Progenitor cell of endocrine pancreas (in vitro differentiated cells): Measurements from ENCODE around the gene NKD1. TPM values are rescaled to one million over a fixed set of nuclear protein-coding genes. Genes with fewer than 3 reads are reported as not detected.

Experiments used
- DNase-seq: peaks from one replicate; pipeline ENCODE4 v3.0.0; 2021; ENCODE audit warnings: low spot score; ENCODE audit not compliant: unreplicated experiment
- H3K27ac Mint-ChIP-seq: 2 replicates; pipeline ENCODE4 v1.8.0; 2021; ENCODE audit warnings: mild to moderate bottlenecking, moderate library complexity, mixed read lengths
- H3K27me3 Mint-ChIP-seq: 2 replicates; pipeline ENCODE4 v1.8.0; 2021; ENCODE audit warnings: mixed read lengths
- H3K36me3 Mint-ChIP-seq: 2 replicates; pipeline ENCODE4 v1.8.0; 2022; ENCODE audit warnings: mixed read lengths; ENCODE audit not compliant: insufficient read depth
- H3K4me1 Mint-ChIP-seq: 2 replicates; pipeline ENCODE4 v1.8.0; 2021; ENCODE audit warnings: low read depth, mixed read lengths
- H3K4me3 Mint-ChIP-seq: 2 replicates; pipeline ENCODE4 v1.8.0; 2021; ENCODE audit warnings: low read depth, mild to moderate bottlenecking, moderate library complexity, mixed read lengths
- H3K9me3 Mint-ChIP-seq: 2 replicates; pipeline ENCODE4 v1.8.0; 2021; ENCODE audit warnings: low read depth, mixed read lengths
- total RNA-seq: library from RNA; stranded (reverse); gene quantifications from 2 replicates; pipeline ENCODE4 v1.2.1, GENCODE V29; 2021
- TF ChIP-seq, protein P1 (sequence below): fragments of 200-600 bp; sonication (generic); IDR thresholded peaks from one replicate; pipeline ENCODE4 v1.5.0; 2021; ENCODE audit warnings: antibody characterized with exemption, mild to moderate bottlenecking; ENCODE audit not compliant: unreplicated experiment

The NKD1 gene
- total RNA-seq, 1 donor from 2014 or later, result 3.0 TPM

GRCh38 chr16:50546125-50546524, 2.1 kb upstream of the NKD1 start:
- no peaks in the 10 kb centered on the region for H3K36me3 Mint-ChIP-seq
- H3K9me3 Mint-ChIP-seq, result no peaks in the 10 kb centered on the region
- no peak overlapping the region for H3K4me3 Mint-ChIP-seq
- H3K4me1 Mint-ChIP-seq, result peaks cover 7% of the 10 kb centered on the region
- TF ChIP-seq, protein P1, sequence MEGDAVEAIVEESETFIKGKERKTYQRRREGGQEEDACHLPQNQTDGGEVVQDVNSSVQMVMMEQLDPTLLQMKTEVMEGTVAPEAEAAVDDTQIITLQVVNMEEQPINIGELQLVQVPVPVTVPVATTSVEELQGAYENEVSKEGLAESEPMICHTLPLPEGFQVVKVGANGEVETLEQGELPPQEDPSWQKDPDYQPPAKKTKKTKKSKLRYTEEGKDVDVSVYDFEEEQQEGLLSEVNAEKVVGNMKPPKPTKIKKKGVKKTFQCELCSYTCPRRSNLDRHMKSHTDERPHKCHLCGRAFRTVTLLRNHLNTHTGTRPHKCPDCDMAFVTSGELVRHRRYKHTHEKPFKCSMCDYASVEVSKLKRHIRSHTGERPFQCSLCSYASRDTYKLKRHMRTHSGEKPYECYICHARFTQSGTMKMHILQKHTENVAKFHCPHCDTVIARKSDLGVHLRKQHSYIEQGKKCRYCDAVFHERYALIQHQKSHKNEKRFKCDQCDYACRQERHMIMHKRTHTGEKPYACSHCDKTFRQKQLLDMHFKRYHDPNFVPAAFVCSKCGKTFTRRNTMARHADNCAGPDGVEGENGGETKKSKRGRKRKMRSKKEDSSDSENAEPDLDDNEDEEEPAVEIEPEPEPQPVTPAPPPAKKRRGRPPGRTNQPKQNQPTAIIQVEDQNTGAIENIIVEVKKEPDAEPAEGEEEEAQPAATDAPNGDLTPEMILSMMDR, result no peak
- H3K27ac Mint-ChIP-seq, result no peak overlapping the region
- DNase-seq, result no peak
- peaks cover 76% of the 10 kb centered on the region for H3K27me3 Mint-ChIP-seq

- peaks cover 65% of the 10 kb centered on the region for H3K27me3 Mint-ChIP-seq
- H3K4me1 Mint-ChIP-seq, result peaks cover 7% of the 10 kb centered on the region
- H3K4me3 Mint-ChIP-seq, result peak overlapping the region; percentile 73
- no peak overlapping the region for H3K27ac Mint-ChIP-seq
- DNase-seq, result peak; percentile 22
- no peaks in the 10 kb centered on the region for H3K36me3 Mint-ChIP-seq
- no peaks in the 10 kb centered on the region for H3K9me3 Mint-ChIP-seq
- TF ChIP-seq, protein P1, result peak; percentile 33
Measured at GRCh38 chr16:50547340-50548124, 664 bp upstream of the NKD1 start.

- Mint-ChIP-seq H3K36me3 (no peaks in the 10 kb centered on the region), H3K4me1 (peaks cover 7% of the 10 kb centered on the region), H3K27ac (no peak overlapping the region), H3K4me3 (peak overlapping the region; percentile 59), H3K27me3 (peaks cover 51% of the 10 kb centered on the region), H3K9me3 (no peaks in the 10 kb centered on the region)
- no peak for DNase-seq
- TF ChIP-seq, protein P1, result no peak
Measured at GRCh38 chr16:50548909-50549560, 839 bp downstream of the NKD1 start.

DNA sequence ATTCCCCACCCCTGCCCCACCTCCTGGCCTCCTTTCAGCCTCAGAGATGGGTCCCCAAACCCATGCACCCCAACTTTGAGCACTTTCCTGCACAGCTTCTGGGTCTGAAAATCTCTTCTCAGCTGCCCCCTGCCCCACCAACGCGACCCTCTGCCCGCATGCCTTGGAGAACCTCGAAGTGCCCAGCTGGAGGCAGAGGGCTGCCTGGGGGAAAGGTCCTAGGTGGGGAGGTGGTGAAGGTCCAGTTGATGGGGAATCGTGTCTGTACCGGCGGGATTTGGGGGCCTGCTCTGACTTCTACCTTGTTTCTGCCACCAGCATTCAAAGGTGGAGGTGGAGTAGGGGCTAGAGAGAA, 1.3 kb downstream of the NKD1 start:
- no peaks in the 10 kb centered on the region for H3K36me3 Mint-ChIP-seq

DNA sequence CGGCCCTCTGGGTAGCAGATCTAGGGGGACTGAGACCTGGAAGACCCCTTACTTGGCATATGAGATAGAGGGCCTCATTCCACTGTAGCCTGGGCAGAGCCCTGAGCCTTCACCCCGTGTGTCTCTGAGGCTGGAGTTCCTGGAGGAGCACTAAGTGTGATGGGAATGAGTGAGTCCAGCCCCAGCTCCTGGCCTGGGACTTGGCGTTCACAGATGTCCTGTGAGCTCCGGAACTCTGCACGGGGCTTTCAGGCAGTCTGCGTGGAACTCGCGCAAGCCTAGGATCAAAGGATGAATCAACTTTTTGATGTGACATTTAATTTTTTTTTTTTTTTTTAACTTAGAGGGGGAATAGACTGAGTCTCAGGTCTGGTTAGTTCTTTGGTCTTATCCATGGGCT, 1.8 kb downstream of the NKD1 start:
- Mint-ChIP-seq H3K36me3 (no peaks in the 10 kb centered on the region), H3K4me3 (peak overlapping the region; percentile 55), H3K27ac (peak overlapping the region; percentile 41), H3K9me3 (no peaks in the 10 kb centered on the region), H3K4me1 (peaks cover 7% of the 10 kb centered on the region), H3K27me3 (peaks cover 41% of the 10 kb centered on the region)
- DNase-seq, result no peak
- TF ChIP-seq, protein P1, result no peak

More for the DNA sequence above, 1.3 kb downstream of the NKD1 start:
- TF ChIP-seq, protein P1, result no peak
- peaks cover 7% of the 10 kb centered on the region for H3K4me1 Mint-ChIP-seq
- no peaks in the 10 kb centered on the region for H3K9me3 Mint-ChIP-seq
- no peak overlapping the region for H3K27ac Mint-ChIP-seq
- peak overlapping the region; percentile 55 for H3K4me3 Mint-ChIP-seq
- peaks cover 46% of the 10 kb centered on the region for H3K27me3 Mint-ChIP-seq
- DNase-seq, result no peak
